HG03460 (cell line): ENCODE measurements around the gene LILRA5.
"Not testable (repeated sequence)": the region's sequence is repeated elsewhere in the genome, so short reads cannot be mapped to it uniquely, and the experiment has no call there.

Source experiments
- ATAC-seq: cut with Tn5 transposase; IDR thresholded peaks from one replicate; pipeline ENCODE4 v1.9.1; 2021; ENCODE audit not compliant: unreplicated experiment

Gene LILRA5

GRCh38 chr19:54335164-54335563, 22.2 kb upstream of the LILRA5 start:
- no peak for ATAC-seq

- ATAC-seq = no peak
Measured at GRCh38 chr19:54333586-54334298, 20.8 kb upstream of the LILRA5 start.

GRCh38 chr19:54332149-54332548, 19.2 kb upstream of the LILRA5 start:
- ATAC-seq = no peak

- ATAC-seq = no peak
Measured at GRCh38 chr19:54331626-54332025, 18.7 kb upstream of the LILRA5 start.

- no peak for ATAC-seq
Measured at GRCh38 chr19:54329476-54330165, 16.7 kb upstream of the LILRA5 start.

- ATAC-seq = not testable (repeated sequence)
Measured at GRCh38 chr19:54328781-54329180, 15.8 kb upstream of the LILRA5 start.

- ATAC-seq = no peak
Measured at GRCh38 chr19:54325631-54326030, 12.7 kb upstream of the LILRA5 start.

- ATAC-seq = no peak
Measured at GRCh38 chr19:54325194-54325621, 12.2 kb upstream of the LILRA5 start.

GRCh38 chr19:54324071-54324470, 11.1 kb upstream of the LILRA5 start:
- no peak for ATAC-seq

- not testable (repeated sequence) for ATAC-seq
Measured at GRCh38 chr19:54322934-54323333, 10.0 kb upstream of the LILRA5 start.

GRCh38 chr19:54322295-54322694, 9.3 kb upstream of the LILRA5 start:
- not testable (repeated sequence) for ATAC-seq

- ATAC-seq = no peak
Measured at GRCh38 chr19:54319892-54320670, 7.1 kb upstream of the LILRA5 start.

GRCh38 chr19:54319049-54319448, 6.1 kb upstream of the LILRA5 start:
- ATAC-seq = no peak

GRCh38 chr19:54317965-54318240, 4.9 kb upstream of the LILRA5 start:
- no peak for ATAC-seq

GRCh38 chr19:54317108-54317964, 4.4 kb upstream of the LILRA5 start:
- no peak for ATAC-seq

GRCh38 chr19:54316746-54317107, 3.8 kb upstream of the LILRA5 start:
- no peak for ATAC-seq

GRCh38 chr19:54315956-54316355, 3.0 kb upstream of the LILRA5 start:
- no peak for ATAC-seq

- ATAC-seq = no peak
Measured at GRCh38 chr19:54312011-54312410, 955 bp downstream of the LILRA5 start.

- ATAC-seq = no peak
Measured at GRCh38 chr19:54311486-54311885, 1.5 kb downstream of the LILRA5 start.

GRCh38 chr19:54310543-54310942, 2.4 kb downstream of the LILRA5 start:
- no peak for ATAC-seq

- ATAC-seq = no peak
Measured at GRCh38 chr19:54309811-54310210, 3.2 kb downstream of the LILRA5 start.
